ENCODE data around the gene CNOT11.
"Not testable (repeated sequence)": the region's sequence is repeated elsewhere in the genome, so short reads cannot be mapped to it uniquely, and the experiment has no call there.

The CNOT11 gene

GRCh38 chr2:101248756-101249155, 3.9 kb upstream of the CNOT11 start:
- DNase-seq, result not testable (repeated sequence)

GRCh38 chr2:101249826-101250225, 2.9 kb upstream of the CNOT11 start:
- DNase-seq, result no peak

GRCh38 chr2:101251246-101251781, 1.4 kb upstream of the CNOT11 start:
- not testable (repeated sequence) for DNase-seq

GRCh38 chr2:101251844-101252407, 760 bp upstream of the CNOT11 start:
- DNase-seq, result peak; percentile 46

GRCh38 chr2:101253013-101253702, 472 bp downstream of the CNOT11 start:
- DNase-seq, result peak; percentile 22

- DNase-seq, result no peak
Measured at GRCh38 chr2:101253703-101254450, 1.2 kb downstream of the CNOT11 start.

GRCh38 chr2:101255501-101255900, 2.8 kb downstream of the CNOT11 start:
- DNase-seq, result no peak

GRCh38 chr2:101256316-101256715, 3.6 kb downstream of the CNOT11 start:
- no peak for DNase-seq

- no peak for DNase-seq
Measured at GRCh38 chr2:101258804-101259203, 6.1 kb downstream of the CNOT11 start.

- DNase-seq, result no peak
Measured at GRCh38 chr2:101262142-101262541, 9.5 kb downstream of the CNOT11 start.

- DNase-seq, result no peak
Measured at GRCh38 chr2:101263377-101263800, 10.7 kb downstream of the CNOT11 start.

GRCh38 chr2:101264360-101264939, 11.8 kb downstream of the CNOT11 start:
- peak; percentile 11 for DNase-seq

GRCh38 chr2:101265893-101266499, 13.3 kb downstream of the CNOT11 start:
- no peak for DNase-seq

- DNase-seq, result no peak
Measured at GRCh38 chr2:101267671-101268656, 15.3 kb downstream of the CNOT11 start.

GRCh38 chr2:101270700-101271259, 18.1 kb downstream of the CNOT11 start:
- no peak for DNase-seq

- no peak for DNase-seq
Measured at GRCh38 chr2:101272045-101272784, 19.5 kb downstream of the CNOT11 start.

GRCh38 chr2:101273056-101273455, 20.4 kb downstream of the CNOT11 start:
- DNase-seq, result no peak

- DNase-seq, result no peak
Measured at GRCh38 chr2:101274142-101274541, 21.5 kb downstream of the CNOT11 start.

GRCh38 chr2:101277111-101277510, 24.4 kb downstream of the CNOT11 start:
- no peak for DNase-seq

- DNase-seq, result no peak
Measured at GRCh38 chr2:101278925-101279324, 26.2 kb downstream of the CNOT11 start.

GRCh38 chr2:101281482-101281881, 28.8 kb downstream of the CNOT11 start:
- DNase-seq, result no peak
